Omental fat pad (tissue), 4 donors: Measurements from ENCODE around the gene MYBPHL. TPM values are rescaled to one million over a fixed set of nuclear protein-coding genes. Genes with fewer than 3 reads are reported as not detected.

Experiments used
- ATAC-seq: fragments of 150-250 bp; one replicate; pipeline ENCODE4 v1.9.1; 2016; ENCODE audit warnings: mild to moderate bottlenecking, moderate library complexity; ENCODE audit not compliant: low FRiP score
- DNase-seq: peaks from one replicate; pipeline ENCODE4 v3.0.0-alpha.2; 2019; ENCODE audit warnings: low spot score
- CTCF ChIP-seq, 3 donors: fragments of 450-650 bp; IDR thresholded peaks; one replicate each; pipeline ENCODE4 v1.5.1; 2016 to 2017; ENCODE audit warnings: antibody characterized with exemption in 3 of 3, mild to moderate bottlenecking in 3 of 3, moderate library complexity in 2 of 3
- total RNA-seq, 4 donors: library from RNA; depleted of rRNA; stranded (reverse); fragments of >200 nt; gene quantifications; one replicate each; pipeline ENCODE4 v1.1.0, GENCODE V29; 2016

Gene MYBPHL
- total RNA-seq, 4 donors from 2014 or later = not detected

- ATAC-seq = no peak
- no peak for TF ChIP-seq CTCF (IDR thresholded peaks at IDR 0.05)
- DNase-seq = no peak
These were observed 24.9 kb downstream of the MYBPHL start for GRCh38 chr1:109281680-109282496.

GRCh38 chr1:109280862-109281261 lies 25.9 kb downstream of the MYBPHL start:
- TF ChIP-seq CTCF (IDR thresholded peaks at IDR 0.05) = no peak
- DNase-seq = no peak
- ATAC-seq = no peak

- ATAC-seq (no peak), DNase-seq (no peak)
- TF ChIP-seq CTCF (IDR thresholded peaks at IDR 0.05) = no peak
These were observed 27.1 kb downstream of the MYBPHL start for GRCh38 chr1:109279615-109280278.

- TF ChIP-seq CTCF (IDR thresholded peaks at IDR 0.05) = peak in 1 of 3 donors; percentile 45
- ATAC-seq = peak; percentile 55
- DNase-seq = peak; percentile 61
These were observed 29.2 kb downstream of the MYBPHL start for GRCh38 chr1:109277434-109278204.

GRCh38 chr1:109275706-109276345 lies 31.0 kb downstream of the MYBPHL start:
- DNase-seq = no peak
- no peak for TF ChIP-seq CTCF (IDR thresholded peaks at IDR 0.05)
- no peak for ATAC-seq

GRCh38 chr1:109274533-109275476 lies 32.0 kb downstream of the MYBPHL start:
- ATAC-seq = no peak
- no peak for TF ChIP-seq CTCF (IDR thresholded peaks at IDR 0.05)
- DNase-seq = no peak
